ENCODE results near the gene CD52. TPM values are rescaled to one million over a fixed set of nuclear protein-coding genes. Genes with fewer than 3 reads are reported as not detected.

CD52 gene
- total RNA-seq, 6 donors from 2014 or later = 74.4 to 437 (median 172) TPM

DNA sequence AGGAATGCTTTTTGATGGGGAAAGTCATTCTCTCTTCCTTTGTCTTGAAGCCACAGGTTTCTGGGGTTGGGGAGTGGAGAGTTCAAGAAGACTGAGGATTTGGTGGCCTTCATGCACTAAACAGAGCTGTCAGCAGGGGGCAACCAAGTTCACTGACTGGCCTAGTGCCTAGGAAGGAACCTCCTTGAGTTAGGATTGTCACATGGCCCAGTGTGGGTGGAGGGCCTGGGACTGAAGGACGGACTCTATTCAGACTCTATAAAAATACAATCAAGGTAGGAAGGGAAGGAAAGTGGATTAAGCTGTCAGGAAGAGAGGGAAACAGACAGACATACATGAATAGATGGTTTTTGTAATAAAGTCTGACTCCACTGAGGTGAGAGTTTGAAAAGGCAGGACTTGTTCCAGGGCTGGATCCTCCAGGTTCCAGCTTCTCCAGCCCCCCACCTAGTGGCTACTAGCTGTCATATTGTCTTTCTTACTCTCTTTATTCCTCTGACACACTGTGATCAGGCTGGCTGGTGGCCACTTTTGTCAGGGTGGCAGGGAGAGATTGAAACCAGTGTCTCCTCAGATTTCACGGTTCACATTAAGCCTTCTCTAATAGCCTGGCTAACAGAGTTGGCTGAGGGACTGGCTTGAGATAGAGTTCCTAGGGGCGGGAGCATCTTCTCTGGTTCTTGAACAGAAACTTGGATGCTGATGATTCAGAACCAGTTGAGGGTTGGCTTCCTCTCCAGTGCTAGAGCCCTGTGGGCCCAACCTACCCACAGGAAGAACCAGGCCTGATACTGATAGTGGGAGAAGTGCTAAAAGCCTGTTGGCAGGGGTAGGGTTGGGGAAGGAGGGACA lies 42.0 kb upstream of the CD52 start:
- Histone ChIP-seq H3K27ac (peak overlapping the region; percentile 92 to 99 (median 98)), H3K27me3 (peaks cover 0 to 4% (median 0%) of the 10 kb centered on the region in 4 donors), H3K36me3 (peaks cover 0 to 9% (median 0%) of the 10 kb centered on the region in 4 donors), H3K4me3 (peak overlapping the region in 1 of 4 donors; percentile 11), H3K9me3 (no peaks in the 10 kb centered on the region), H3K4me1 (peaks cover 49 to 54% (median 53%) of the 10 kb centered on the region in 4 donors)
- TF ChIP-seq CTCF (IDR thresholded peaks at IDR 0.05) = peak; percentile 73 to 93 (median 92)
- peak in 1 of 4 donors; percentile 39 for TF ChIP-seq EP300 (IDR thresholded peaks at IDR 0.05)
- peak in 1 of 2 donors; percentile 55 for TF ChIP-seq POLR2AphosphoS5 (IDR thresholded peaks at IDR 0.05)
- peak in 2 of 4 donors; percentile 42 to 54 for TF ChIP-seq POLR2A (IDR thresholded peaks at IDR 0.05)
- ATAC-seq (ENCODE audit: low FRiP score in 2 of 2) (peak; percentile 86 to 87), DNase-seq (peak in 1 of 2 donors; percentile 92)
- 0 to 30% methylated on average over 3 of the region's 3 CpGs for WGBS, 2 donors

DNA sequence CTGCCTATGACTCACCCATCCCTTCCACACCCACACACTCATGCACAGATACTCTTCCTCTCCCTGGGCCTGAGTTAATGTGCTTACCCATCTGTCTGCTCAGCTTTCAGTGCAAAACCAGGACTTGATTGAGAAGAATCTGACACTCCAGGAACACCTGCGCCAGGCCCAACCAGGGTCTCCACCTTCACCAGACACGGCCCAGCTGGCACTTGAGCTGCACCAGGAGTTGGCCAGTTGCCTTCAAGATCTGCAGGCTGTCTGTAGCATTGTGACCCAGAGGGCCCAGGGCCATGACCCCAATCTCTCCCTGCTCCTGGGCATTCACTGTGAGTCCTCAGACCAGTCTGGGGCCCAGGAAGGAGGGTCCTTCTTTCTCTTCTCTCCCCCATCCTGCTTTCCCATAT lies 41.3 kb upstream of the CD52 start:
- Histone ChIP-seq H3K9me3 (no peaks in the 10 kb centered on the region), H3K36me3 (peaks cover 0 to 12% (median 2%) of the 10 kb centered on the region in 4 donors), H3K27me3 (peaks cover 0 to 4% (median 0%) of the 10 kb centered on the region in 4 donors), H3K4me3 (no peak overlapping the region), H3K27ac (peak overlapping the region; percentile 92 to 99 (median 98)), H3K4me1 (peaks cover 55 to 61% (median 59%) of the 10 kb centered on the region in 4 donors)
- ATAC-seq (ENCODE audit: low FRiP score in 2 of 2) (no peak), DNase-seq (no peak)
- WGBS, 2 donors = 64 to 83% methylated on average over 2 of the region's 2 CpGs
- no peak for TF ChIP-seq POLR2A (IDR thresholded peaks at IDR 0.05)
- TF ChIP-seq POLR2AphosphoS5 (IDR thresholded peaks at IDR 0.05) = no peak

- TF ChIP-seq POLR2A (IDR thresholded peaks at IDR 0.05) (no peak), CTCF (IDR thresholded peaks at IDR 0.05) (no peak), EP300 (IDR thresholded peaks at IDR 0.05) (no peak), POLR2AphosphoS5 (IDR thresholded peaks at IDR 0.05) (no peak)
- no peaks in the 10 kb centered on the region for H3K9me3 ChIP-seq
- DNase-seq (no peak), ATAC-seq (ENCODE audit: low FRiP score in 2 of 2) (no peak)
- H3K4me3 ChIP-seq = no peak overlapping the region
- peaks cover 0 to 4% (median 0%) of the 10 kb centered on the region in 4 donors for H3K27me3 ChIP-seq
- H3K36me3 ChIP-seq = peaks cover 0 to 10% (median 5%) of the 10 kb centered on the region in 4 donors
- peaks cover 63 to 69% (median 66%) of the 10 kb centered on the region in 4 donors for H3K4me1 ChIP-seq
- peak overlapping the region; percentile 92 to 99 (median 98) for H3K27ac ChIP-seq
- 85 to 96% methylated on average over 3 of the region's 3 CpGs for WGBS, 2 donors
Observed at GRCh38 chr1:26277261-26277661, 40.5 kb upstream of the CD52 start.

DNA sequence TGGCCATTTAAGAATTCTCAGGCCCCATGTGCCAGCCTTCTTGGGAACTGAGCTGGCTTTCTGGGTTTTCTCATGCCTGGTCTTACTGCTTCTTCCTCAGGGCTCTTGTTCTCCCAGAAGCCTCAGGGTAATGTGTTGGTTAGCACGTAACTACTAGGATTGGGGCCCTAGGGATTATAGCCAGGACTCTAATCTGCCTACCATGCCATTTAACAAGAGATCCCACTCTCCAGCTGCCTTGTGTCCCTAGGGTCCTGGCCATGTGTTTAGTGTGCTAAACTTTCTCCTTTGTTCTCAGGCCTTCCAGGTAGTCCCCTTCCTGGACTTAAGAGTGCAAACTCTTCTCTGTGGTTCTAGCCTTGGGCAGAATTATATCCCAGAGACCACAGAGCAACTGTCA lies 40.0 kb upstream of the CD52 start:
- H3K36me3 ChIP-seq = peaks cover 0 to 13% (median 7%) of the 10 kb centered on the region in 4 donors
- no peak overlapping the region for H3K4me3 ChIP-seq
- TF ChIP-seq EP300 (IDR thresholded peaks at IDR 0.05) (no peak), POLR2A (IDR thresholded peaks at IDR 0.05) (no peak), POLR2AphosphoS5 (IDR thresholded peaks at IDR 0.05) (no peak)
- H3K9me3 ChIP-seq = no peaks in the 10 kb centered on the region
- peak overlapping the region; percentile 92 to 99 (median 98) for H3K27ac ChIP-seq
- ATAC-seq (ENCODE audit: low FRiP score in 2 of 2) (no peak), DNase-seq (no peak)
- WGBS, 2 donors = 86 to 96% methylated on average over 1 of the region's 1 CpG
- peaks cover 0 to 4% (median 0%) of the 10 kb centered on the region in 4 donors for H3K27me3 ChIP-seq
- H3K4me1 ChIP-seq = peaks cover 63 to 74% (median 69%) of the 10 kb centered on the region in 4 donors

DNA sequence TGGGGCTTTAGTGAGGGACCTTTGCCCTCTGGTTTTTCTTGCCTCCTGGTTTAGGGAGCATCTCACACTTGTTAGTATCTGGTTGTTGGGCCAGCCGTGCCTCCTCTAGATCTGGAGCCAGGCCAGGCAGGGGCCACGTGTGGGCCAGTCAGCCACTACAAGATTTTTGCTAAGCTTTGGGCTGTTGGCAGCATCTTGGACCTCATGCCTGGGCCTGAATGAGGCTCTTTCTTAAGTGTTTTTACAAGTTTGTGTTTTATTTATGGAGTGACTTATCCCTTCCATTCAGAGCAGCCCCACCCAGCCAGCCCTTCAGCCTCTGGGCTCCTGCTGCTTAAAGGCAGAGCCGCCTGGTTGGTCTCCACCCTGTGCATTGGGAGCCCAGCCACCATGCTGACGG lies 39.5 kb upstream of the CD52 start:
- 46 to 60% methylated on average over 4 of the region's 4 CpGs for WGBS, 2 donors
- TF ChIP-seq CTCF (IDR thresholded peaks at IDR 0.05) = no peak
- no peak for TF ChIP-seq EP300 (IDR thresholded peaks at IDR 0.05)
- no peak for TF ChIP-seq POLR2AphosphoS5 (IDR thresholded peaks at IDR 0.05)
- TF ChIP-seq POLR2A (IDR thresholded peaks at IDR 0.05) = no peak
- peak in 1 of 2 donors; percentile 17 for ATAC-seq (ENCODE audit: low FRiP score in 2 of 2)

More for the DNA sequence above, 39.5 kb upstream of the CD52 start:
- Histone ChIP-seq H3K27me3 (peaks cover 0 to 4% (median 0%) of the 10 kb centered on the region in 4 donors), H3K9me3 (no peaks in the 10 kb centered on the region), H3K4me3 (no peak overlapping the region), H3K36me3 (peaks cover 0 to 15% (median 9%) of the 10 kb centered on the region in 4 donors), H3K4me1 (peaks cover 63 to 78% (median 70%) of the 10 kb centered on the region in 4 donors), H3K27ac (peak overlapping the region; percentile 92 to 99 (median 98))
- DNase-seq = no peak

Data from upper lobe of left lung (tissue), 6 donors.